ENCODE results near the gene LYL1. TPM values are rescaled to one million over a fixed set of nuclear protein-coding genes. Genes with fewer than 3 reads are reported as not detected.

The LYL1 gene
- total RNA-seq, 1 experiment from 2014 or later, result 0.63 TPM

DNA sequence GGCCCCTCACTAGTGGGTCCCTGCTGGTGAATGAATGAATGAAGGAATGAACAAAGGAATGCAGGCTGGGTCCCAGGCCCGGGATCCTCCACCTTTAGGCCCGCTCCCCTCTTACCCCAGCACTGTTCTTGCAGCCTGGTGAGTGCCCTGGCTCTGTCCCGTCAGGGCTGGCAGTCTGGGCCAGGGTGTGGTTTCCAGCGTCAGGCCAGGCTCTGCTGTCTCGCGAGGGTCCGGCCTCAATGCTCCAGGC, 317 bp downstream of the LYL1 start:
- no peak overlapping the region for H3K9ac ChIP-seq (ENCODE audit: extremely low read depth, insufficient read length, low read length)
- H4K5ac ChIP-seq (ENCODE audit: insufficient read length, low read depth, low read length), result no peak overlapping the region
- H3K4me2 ChIP-seq (ENCODE audit: insufficient read depth, insufficient read length, low read length), result peak overlapping the region; percentile 20
- H3T11ph ChIP-seq (ENCODE audit: low read length), result no peak overlapping the region
- no peaks in the 10 kb centered on the region for H3K4me1 ChIP-seq (ENCODE audit: insufficient read depth, low read length)
- no peaks in the 10 kb centered on the region for H3K79me1 ChIP-seq (ENCODE audit: insufficient read depth, low read depth, low read length, poor library complexity, severe bottlenecking)
- no peak overlapping the region for H3K18ac ChIP-seq (ENCODE audit: insufficient read length, low read depth, low read length)
- no peak overlapping the region for H3K27ac ChIP-seq (ENCODE audit: insufficient read length, low read depth, low read length)
- no peaks in the 10 kb centered on the region for H3K9me3 ChIP-seq (ENCODE audit: control insufficient read depth, low read depth, low read length)
- no peak overlapping the region for H3K56ac ChIP-seq (ENCODE audit: insufficient read length, low read depth, low read length)
- peaks cover 2 to 3% (median 3%) of the 10 kb centered on the region in 3 experiments for H3K36me3 Mint-ChIP-seq (ENCODE audit: insufficient read depth in 1 of 3, low read depth in 3 of 3)
- no CpG with 5 or more reads among the region's 7 CpGs for WGBS (ENCODE audit: extremely low coverage, insufficient read length, low lambda C conversion rate)
- H3K4me3 Mint-ChIP-seq, result peak overlapping the region; percentile 7 to 26; a peak in 2 of 5 replicates
- no peak for DNase-seq
- TF ChIP-seq, protein P1, sequence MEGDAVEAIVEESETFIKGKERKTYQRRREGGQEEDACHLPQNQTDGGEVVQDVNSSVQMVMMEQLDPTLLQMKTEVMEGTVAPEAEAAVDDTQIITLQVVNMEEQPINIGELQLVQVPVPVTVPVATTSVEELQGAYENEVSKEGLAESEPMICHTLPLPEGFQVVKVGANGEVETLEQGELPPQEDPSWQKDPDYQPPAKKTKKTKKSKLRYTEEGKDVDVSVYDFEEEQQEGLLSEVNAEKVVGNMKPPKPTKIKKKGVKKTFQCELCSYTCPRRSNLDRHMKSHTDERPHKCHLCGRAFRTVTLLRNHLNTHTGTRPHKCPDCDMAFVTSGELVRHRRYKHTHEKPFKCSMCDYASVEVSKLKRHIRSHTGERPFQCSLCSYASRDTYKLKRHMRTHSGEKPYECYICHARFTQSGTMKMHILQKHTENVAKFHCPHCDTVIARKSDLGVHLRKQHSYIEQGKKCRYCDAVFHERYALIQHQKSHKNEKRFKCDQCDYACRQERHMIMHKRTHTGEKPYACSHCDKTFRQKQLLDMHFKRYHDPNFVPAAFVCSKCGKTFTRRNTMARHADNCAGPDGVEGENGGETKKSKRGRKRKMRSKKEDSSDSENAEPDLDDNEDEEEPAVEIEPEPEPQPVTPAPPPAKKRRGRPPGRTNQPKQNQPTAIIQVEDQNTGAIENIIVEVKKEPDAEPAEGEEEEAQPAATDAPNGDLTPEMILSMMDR (conservative IDR thresholded peaks at IDR 0.05), result no peak
- H3K23me2 ChIP-seq (ENCODE audit: insufficient read length, low read depth, low read length, poor library complexity, severe bottlenecking), result peaks cover 3% of the 10 kb centered on the region
- H2BK15ac ChIP-seq (ENCODE audit: low read depth, low read length), result no peak overlapping the region
- H2BK12ac ChIP-seq (ENCODE audit: insufficient read length, low read depth, low read length), result no peak overlapping the region
- H3K27ac Mint-ChIP-seq, result no peak overlapping the region
- no peak overlapping the region for H2BK120ac ChIP-seq (ENCODE audit: low read depth, low read length, poor library complexity, severe bottlenecking)
- H3K27me3 ChIP-seq (ENCODE audit: insufficient read depth, low read length), result peaks cover 29% of the 10 kb centered on the region; the same call in 1 of the 2 replicates
- H2BK20ac ChIP-seq (ENCODE audit: low read depth, low read length, poor library complexity, severe bottlenecking), result no peak overlapping the region
- H3K14ac ChIP-seq (ENCODE audit: insufficient read depth, low read length), result no peak overlapping the region; the same call in 1 of the 2 replicates
- H4K8ac ChIP-seq (replicated peaks; ENCODE audit: insufficient read length, low read depth, low read length), result no peak overlapping the region
- no peak overlapping the region for H2AFZ ChIP-seq (ENCODE audit: low read length)
- peaks cover 14 to 24% of the 10 kb centered on the region in 2 experiments for H3K4me1 Mint-ChIP-seq
- no peak overlapping the region for H3K23ac ChIP-seq (ENCODE audit: insufficient read length, low read depth, low read length)
- H3K9me3 Mint-ChIP-seq, result peaks cover 3 to 7% of the 10 kb centered on the region in 2 experiments; a peak in 3 of 5 replicates
- H3K4ac ChIP-seq (ENCODE audit: low read depth, low read length), result no peak overlapping the region
- H3K27me3 Mint-ChIP-seq (ENCODE audit: low read depth), result peaks cover 53% of the 10 kb centered on the region
- no peak overlapping the region for H2AK5ac ChIP-seq (ENCODE audit: insufficient read length, low read length)
- no peaks in the 10 kb centered on the region for H3K79me2 ChIP-seq (ENCODE audit: insufficient read depth, low read length)
- peaks cover 3% of the 10 kb centered on the region for H4K20me1 ChIP-seq (ENCODE audit: control insufficient read depth, insufficient read depth, insufficient read length)
- H4K91ac ChIP-seq (ENCODE audit: insufficient read length, low read depth, low read length), result no peak overlapping the region
- H2BK5ac ChIP-seq (ENCODE audit: insufficient read length, low read length), result no peak overlapping the region

Measured in H9 (cell line).